Measurements from ENCODE around the gene ADAMTS7. TPM values are rescaled to one million over a fixed set of nuclear protein-coding genes. Genes with fewer than 3 reads are reported as not detected.
A peak's percentile ranks its signal among the peaks of the same experiment; 100 is the strongest.

ADAMTS7 gene
- not detected for total RNA-seq
- polyA plus RNA-seq = not detected

DNA sequence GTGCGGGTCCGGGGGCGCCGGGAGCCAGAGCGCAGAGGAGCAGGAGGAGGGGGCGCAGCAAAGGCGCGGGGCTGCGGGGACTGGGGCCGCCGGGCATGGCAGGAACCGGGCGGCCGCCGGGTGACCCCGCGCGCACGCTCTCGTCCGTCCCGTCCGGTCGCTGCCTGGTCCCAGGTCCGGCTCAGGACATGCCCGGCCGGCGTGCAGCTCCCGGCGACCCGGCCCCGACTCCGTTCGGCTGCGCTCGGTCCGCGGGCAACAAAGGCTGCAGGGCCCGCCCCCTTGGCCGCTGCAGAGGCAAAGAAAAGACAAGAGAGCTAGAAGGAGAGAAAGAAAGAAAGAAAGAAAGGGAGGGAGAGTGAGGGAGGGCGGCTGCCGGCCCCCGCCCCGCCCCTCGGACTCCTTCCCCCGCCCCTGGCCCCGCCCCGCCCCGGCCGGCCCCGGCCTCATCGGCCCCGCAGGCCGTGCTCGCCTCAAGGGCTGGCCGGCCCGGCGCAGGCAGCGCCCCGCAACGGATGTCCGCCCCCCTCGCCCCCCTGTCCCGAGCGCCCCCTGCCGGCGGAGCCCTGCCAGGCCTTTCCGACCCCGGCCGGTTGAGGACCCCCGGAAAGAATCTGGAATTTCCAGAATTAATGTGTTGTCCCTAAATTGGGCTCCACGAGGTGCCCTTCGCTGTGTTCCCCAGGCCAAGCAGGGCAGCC lies at the start of gene ADAMTS7:
TSS of gene ADAMTS7 (minus strand) at position 341 of the 701 bp plus-strand sequence. CDS start at position 97, 244 bp downstream.
- H3K36me3 Mint-ChIP-seq = no peaks in the 10 kb centered on the region
- Histone ChIP-seq H3K27me3 (ENCODE audit: control insufficient read depth, insufficient read depth, low read length) (peaks cover 26% of the 10 kb centered on the region), H3K27ac (ENCODE audit: insufficient read depth, low read length, poor library complexity, severe bottlenecking) (no peak within 1 kb of the TSS), H3K36me3 (ENCODE audit: control insufficient read depth, insufficient read depth, low read length) (no peaks in the 10 kb centered on the region), H3K4me1 (ENCODE audit: control insufficient read depth, insufficient read depth, low read length, poor library complexity, severe bottlenecking) (peaks cover 15% of the 10 kb centered on the region), H3K4me3 (ENCODE audit: low read depth, low read length) (no peak within 1 kb of the TSS), H3K9me3 (ENCODE audit: control insufficient read depth in 2 of 2, low read length in 2 of 2) (peaks cover 6 to 8% of the 10 kb centered on the region in 2 experiments)
- peak within 1 kb of the TSS; percentile 79 to 88 (median 84) for H3K4me3 Mint-ChIP-seq
- peaks cover 0 to 8% (median 2%) of the 10 kb centered on the region in 7 donors for H3K9me3 Mint-ChIP-seq
- DNase-seq = peak in 2 of 3 donors; percentile 23 to 32
- peaks cover 52% of the 10 kb centered on the region for H3K27me3 Mint-ChIP-seq
- peak; percentile 54 to 58 for ATAC-seq (ENCODE audit: low read depth in 2 of 2)
- peaks cover 0 to 20% (median 8%) of the 10 kb centered on the region in 4 donors for H3K4me1 Mint-ChIP-seq
- peak within 1 kb of the TSS in 1 of 3 donors; percentile 62 for H3K27ac Mint-ChIP-seq

DNA sequence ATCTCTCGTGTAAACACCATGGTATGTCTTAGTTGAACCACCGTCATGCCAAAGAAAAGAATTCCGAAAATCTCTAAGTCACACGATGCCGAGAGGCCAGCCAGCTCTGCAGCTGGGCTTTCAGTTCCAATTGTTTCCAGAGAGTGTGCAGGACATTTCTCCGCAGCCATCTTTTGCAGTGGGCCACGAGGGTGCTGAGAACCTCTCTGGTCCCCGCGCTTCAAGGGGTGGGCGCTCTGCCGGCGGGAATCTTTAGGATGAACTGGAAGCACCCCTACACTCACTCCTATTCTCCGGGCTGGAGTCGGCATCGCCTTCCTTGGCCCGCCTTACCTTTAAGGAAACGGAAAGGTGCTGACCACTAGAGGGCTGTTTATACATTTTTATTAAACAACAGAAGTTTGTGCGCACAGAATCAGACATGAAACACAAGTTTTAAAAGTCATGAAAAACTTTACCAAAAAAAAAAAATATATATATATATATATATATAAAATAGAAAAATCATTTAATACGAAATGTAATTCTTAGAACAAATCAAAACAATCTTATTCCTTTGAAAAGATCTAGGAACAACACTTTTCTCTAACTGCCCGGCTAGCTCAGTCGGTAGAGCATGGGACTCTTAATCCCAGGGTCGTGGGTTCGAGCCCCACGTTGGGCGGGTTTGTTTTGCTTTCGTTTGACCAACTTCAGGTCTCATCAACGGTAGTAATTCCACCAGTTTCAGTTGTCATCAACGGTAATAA lies 48.9 kb upstream of the ADAMTS7 start:
- Histone ChIP-seq H3K4me3 (ENCODE audit: low read depth, low read length) (peak overlapping the region; percentile 42), H3K27ac (ENCODE audit: insufficient read depth, low read length, poor library complexity, severe bottlenecking) (no peak overlapping the region), H3K4me1 (ENCODE audit: control insufficient read depth, insufficient read depth, low read length, poor library complexity, severe bottlenecking) (peaks cover 4% of the 10 kb centered on the region), H3K36me3 (ENCODE audit: control insufficient read depth, insufficient read depth, low read length) (no peaks in the 10 kb centered on the region), H3K27me3 (ENCODE audit: control insufficient read depth, insufficient read depth, low read length) (no peaks in the 10 kb centered on the region), H3K9me3 (ENCODE audit: control insufficient read depth in 2 of 2, low read length in 2 of 2) (no peaks in the 10 kb centered on the region)
- peak; percentile 44 to 76 (median 68) for DNase-seq
- peak overlapping the region; percentile 76 to 96 (median 83) for H3K27ac Mint-ChIP-seq
- peaks cover 4 to 9% (median 9%) of the 10 kb centered on the region in 4 donors for H3K4me1 Mint-ChIP-seq
- peaks cover 4% of the 10 kb centered on the region for H3K27me3 Mint-ChIP-seq
- ATAC-seq (ENCODE audit: low read depth in 2 of 2) = peak; percentile 65 to 72
- peak overlapping the region; percentile 82 to 90 (median 82) for H3K4me3 Mint-ChIP-seq
- H3K9me3 Mint-ChIP-seq = no peaks in the 10 kb centered on the region
- H3K36me3 Mint-ChIP-seq = no peaks in the 10 kb centered on the region

- no peaks in the 10 kb centered on the region for H3K36me3 ChIP-seq (ENCODE audit: control insufficient read depth, insufficient read depth, low read length)
- no peak overlapping the region for H3K4me3 ChIP-seq (ENCODE audit: low read depth, low read length)
- H3K27ac ChIP-seq (ENCODE audit: insufficient read depth, low read length, poor library complexity, severe bottlenecking) = no peak overlapping the region
- H3K36me3 Mint-ChIP-seq = peaks cover 3% of the 10 kb centered on the region
- peaks cover 2% of the 10 kb centered on the region for H3K27me3 ChIP-seq (ENCODE audit: control insufficient read depth, insufficient read depth, low read length)
- H3K27me3 Mint-ChIP-seq = peaks cover 4% of the 10 kb centered on the region
- DNase-seq = no peak
- no peaks in the 10 kb centered on the region for H3K9me3 Mint-ChIP-seq
- peaks cover 4% of the 10 kb centered on the region for H3K4me1 ChIP-seq (ENCODE audit: control insufficient read depth, insufficient read depth, low read length, poor library complexity, severe bottlenecking)
- H3K4me3 Mint-ChIP-seq = no peak overlapping the region
- no peaks in the 10 kb centered on the region for H3K9me3 ChIP-seq (ENCODE audit: control insufficient read depth in 2 of 2, low read length in 2 of 2)
- H3K27ac Mint-ChIP-seq = no peak overlapping the region
- peaks cover 4 to 9% (median 7%) of the 10 kb centered on the region in 4 donors for H3K4me1 Mint-ChIP-seq
- ATAC-seq (ENCODE audit: low read depth in 2 of 2) = no peak
Observed at GRCh38 chr15:78855746-78856145, 44.5 kb upstream of the ADAMTS7 start.

- no peaks in the 10 kb centered on the region for H3K9me3 Mint-ChIP-seq
- Histone ChIP-seq H3K27ac (ENCODE audit: insufficient read depth, low read length, poor library complexity, severe bottlenecking) (no peak overlapping the region), H3K4me1 (ENCODE audit: control insufficient read depth, insufficient read depth, low read length, poor library complexity, severe bottlenecking) (peaks cover 2% of the 10 kb centered on the region), H3K36me3 (ENCODE audit: control insufficient read depth, insufficient read depth, low read length) (no peaks in the 10 kb centered on the region), H3K9me3 (ENCODE audit: control insufficient read depth in 2 of 2, low read length in 2 of 2) (no peaks in the 10 kb centered on the region), H3K4me3 (ENCODE audit: low read depth, low read length) (no peak overlapping the region), H3K27me3 (ENCODE audit: control insufficient read depth, insufficient read depth, low read length) (peaks cover 2% of the 10 kb centered on the region)
- no peak overlapping the region for H3K4me3 Mint-ChIP-seq
- no peak for DNase-seq
- peaks cover 3% of the 10 kb centered on the region for H3K36me3 Mint-ChIP-seq
- no peak overlapping the region for H3K27ac Mint-ChIP-seq
- no peak for ATAC-seq (ENCODE audit: low read depth in 2 of 2)
- H3K4me1 Mint-ChIP-seq = peaks cover 1 to 2% (median 1%) of the 10 kb centered on the region in 4 donors
- H3K27me3 Mint-ChIP-seq = peaks cover 2% of the 10 kb centered on the region
Observed at GRCh38 chr15:78854833-78855372, 43.6 kb upstream of the ADAMTS7 start.

DNA sequence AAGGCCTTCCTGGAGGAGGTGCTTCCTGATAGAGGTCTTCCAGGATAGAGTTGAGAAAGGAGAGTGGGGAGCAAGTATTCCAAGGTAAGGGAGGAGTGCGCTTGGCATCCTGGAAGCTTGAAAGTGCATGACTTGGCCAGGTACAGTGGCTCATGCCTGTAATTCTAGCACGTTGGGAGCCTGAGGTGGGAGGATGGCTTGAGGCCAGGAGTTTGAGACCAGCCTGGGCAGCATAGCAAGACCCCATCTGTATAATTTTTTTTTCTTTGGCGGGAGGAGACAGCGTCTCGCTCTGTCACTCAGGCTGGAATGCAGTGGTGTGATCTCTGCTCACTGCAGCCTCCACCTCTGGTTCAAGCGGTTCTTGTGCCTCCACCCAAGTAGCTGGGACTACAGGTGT lies 42.2 kb upstream of the ADAMTS7 start:
- no peaks in the 10 kb centered on the region for H3K4me1 ChIP-seq (ENCODE audit: control insufficient read depth, insufficient read depth, low read length, poor library complexity, severe bottlenecking)
- H3K4me1 Mint-ChIP-seq = no peaks in the 10 kb centered on the region
- no peaks in the 10 kb centered on the region for H3K9me3 ChIP-seq (ENCODE audit: control insufficient read depth in 2 of 2, low read length in 2 of 2)
- H3K36me3 Mint-ChIP-seq = peaks cover 3% of the 10 kb centered on the region
- no peak for DNase-seq
- H3K27me3 ChIP-seq (ENCODE audit: control insufficient read depth, insufficient read depth, low read length) = peaks cover 2% of the 10 kb centered on the region
- H3K27ac Mint-ChIP-seq = no peak overlapping the region
- no peak overlapping the region for H3K27ac ChIP-seq (ENCODE audit: insufficient read depth, low read length, poor library complexity, severe bottlenecking)
- no peak for ATAC-seq (ENCODE audit: low read depth in 2 of 2)
- no peaks in the 10 kb centered on the region for H3K36me3 ChIP-seq (ENCODE audit: control insufficient read depth, insufficient read depth, low read length)
- H3K4me3 Mint-ChIP-seq = no peak overlapping the region
- no peaks in the 10 kb centered on the region for H3K27me3 Mint-ChIP-seq
- H3K4me3 ChIP-seq (ENCODE audit: low read depth, low read length) = no peak overlapping the region
- H3K9me3 Mint-ChIP-seq = no peaks in the 10 kb centered on the region

- DNase-seq = no peak
- no peak overlapping the region for H3K4me3 ChIP-seq (ENCODE audit: low read depth, low read length)
Observed at GRCh38 chr15:78850941-78851755, 39.9 kb upstream of the ADAMTS7 start.

GRCh38 chr15:78850352-78850751 lies 39.1 kb upstream of the ADAMTS7 start:
- Histone ChIP-seq H3K9me3 (ENCODE audit: control insufficient read depth in 2 of 2, low read length in 2 of 2) (no peaks in the 10 kb centered on the region), H3K4me1 (ENCODE audit: control insufficient read depth, insufficient read depth, low read length, poor library complexity, severe bottlenecking) (no peaks in the 10 kb centered on the region), H3K27me3 (ENCODE audit: control insufficient read depth, insufficient read depth, low read length) (peaks cover 2% of the 10 kb centered on the region), H3K4me3 (ENCODE audit: low read depth, low read length) (no peak overlapping the region), H3K36me3 (ENCODE audit: control insufficient read depth, insufficient read depth, low read length) (no peaks in the 10 kb centered on the region), H3K27ac (ENCODE audit: insufficient read depth, low read length, poor library complexity, severe bottlenecking) (no peak overlapping the region)
- no peak for ATAC-seq (ENCODE audit: low read depth in 2 of 2)
- H3K27me3 Mint-ChIP-seq = peaks cover 9% of the 10 kb centered on the region
- H3K4me3 Mint-ChIP-seq = no peak overlapping the region
- no peak overlapping the region for H3K27ac Mint-ChIP-seq
- no peaks in the 10 kb centered on the region for H3K9me3 Mint-ChIP-seq
- no peaks in the 10 kb centered on the region for H3K4me1 Mint-ChIP-seq
- no peak for DNase-seq
- H3K36me3 Mint-ChIP-seq = peaks cover 3% of the 10 kb centered on the region

More at GRCh38 chr15:78850941-78851755, 39.9 kb upstream of the ADAMTS7 start:
- Mint-ChIP-seq H3K27me3 (peaks cover 6% of the 10 kb centered on the region), H3K27ac (no peak overlapping the region), H3K4me3 (no peak overlapping the region), H3K4me1 (no peaks in the 10 kb centered on the region), H3K36me3 (peaks cover 3% of the 10 kb centered on the region), H3K9me3 (no peaks in the 10 kb centered on the region)
- no peak for ATAC-seq (ENCODE audit: low read depth in 2 of 2)
- Histone ChIP-seq H3K36me3 (ENCODE audit: control insufficient read depth, insufficient read depth, low read length) (no peaks in the 10 kb centered on the region), H3K27me3 (ENCODE audit: control insufficient read depth, insufficient read depth, low read length) (peaks cover 2% of the 10 kb centered on the region), H3K9me3 (ENCODE audit: control insufficient read depth in 2 of 2, low read length in 2 of 2) (no peaks in the 10 kb centered on the region), H3K27ac (ENCODE audit: insufficient read depth, low read length, poor library complexity, severe bottlenecking) (no peak overlapping the region), H3K4me1 (ENCODE audit: control insufficient read depth, insufficient read depth, low read length, poor library complexity, severe bottlenecking) (no peaks in the 10 kb centered on the region)

Data from CD4-positive, CD25-positive, alpha-beta regulatory T cell (primary cell).